Urothelium cell line (cell line): ENCODE results near the gene MAVS.

ENCODE experiments used
- DNase-seq: peaks from one replicate; pipeline ENCODE4 v3.0.0; 2011; ENCODE audit warnings: low spot score, mixed read lengths
- FAIRE-seq: peaks from 2 replicates; lab custom pipeline; 2011; peaks lifted over from hg19 to GRCh38; lab: Jason Lieb, UNC

The MAVS gene

DNA sequence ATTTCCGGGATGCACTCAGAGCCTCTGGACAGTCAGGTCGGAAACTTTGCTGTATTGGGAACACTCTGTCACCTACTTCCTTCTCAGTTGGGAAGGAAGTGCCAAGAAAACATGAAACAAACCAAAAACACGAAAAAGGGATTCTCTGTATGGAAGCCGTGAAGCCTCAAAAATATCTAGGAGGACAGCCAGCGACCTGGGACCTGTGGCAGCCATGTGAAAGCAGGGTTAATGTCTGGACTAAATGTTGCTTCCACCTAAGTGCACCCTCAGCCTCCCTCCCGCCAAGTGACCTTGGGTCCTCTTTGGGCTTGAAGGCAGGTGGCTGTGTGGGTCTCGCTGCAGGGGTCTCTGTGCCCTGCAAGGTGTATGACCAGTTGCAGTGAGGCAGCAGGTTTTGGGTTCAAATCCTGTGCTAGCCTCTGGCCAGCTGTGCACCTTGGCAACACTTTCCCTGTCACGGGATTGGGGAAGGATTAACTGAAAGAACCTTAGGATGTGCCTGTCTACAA is 851 bp downstream of the MAVS start:
- no peak for DNase-seq
- no peak for FAIRE-seq

GRCh38 chr20:3848565-3848964 is 1.9 kb downstream of the MAVS start:
- DNase-seq (no peak), FAIRE-seq (no peak)

- DNase-seq = no peak
- FAIRE-seq = no peak
Measured at GRCh38 chr20:3854462-3854871, 7.8 kb downstream of the MAVS start.

- FAIRE-seq = no peak
- DNase-seq = no peak
Measured at GRCh38 chr20:3857405-3857804, 10.8 kb downstream of the MAVS start.

DNA sequence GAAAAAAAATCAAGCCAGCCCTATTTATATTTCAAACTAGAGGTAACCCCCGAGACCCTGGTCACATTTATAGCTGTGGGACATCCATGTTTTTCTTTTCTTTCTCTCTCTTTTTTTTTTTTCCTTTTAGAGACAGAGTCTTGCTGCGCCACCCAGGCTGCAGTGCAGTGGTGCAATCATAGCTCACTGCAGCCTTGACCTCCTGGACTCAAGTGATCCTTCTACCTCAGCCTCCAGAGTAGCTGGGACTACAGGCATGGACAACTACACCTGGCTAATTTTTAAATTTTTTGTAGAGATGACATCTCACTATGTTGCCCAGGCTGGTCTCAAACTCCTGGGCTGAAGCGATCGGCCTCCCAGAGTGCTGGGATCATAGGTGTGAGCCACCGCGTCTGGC is 12.1 kb downstream of the MAVS start:
- DNase-seq = no peak
- FAIRE-seq = no peak

DNA sequence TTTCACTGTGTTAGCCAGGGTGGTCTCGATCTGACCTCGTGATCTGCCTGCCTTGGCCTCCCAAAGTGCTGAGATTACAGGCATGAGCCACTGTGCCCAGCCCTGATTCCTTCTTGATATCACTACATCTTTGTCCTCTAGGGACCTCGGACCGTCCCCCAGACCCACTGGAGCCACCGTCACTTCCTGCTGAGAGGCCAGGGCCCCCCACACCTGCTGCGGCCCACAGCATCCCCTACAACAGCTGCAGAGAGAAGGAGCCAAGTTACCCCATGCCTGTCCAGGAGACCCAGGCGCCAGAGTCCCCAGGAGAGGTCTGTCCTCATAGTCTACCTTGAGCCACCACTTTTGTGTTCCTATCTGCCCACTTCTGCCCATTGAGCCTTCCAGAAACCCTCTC is 14.6 kb downstream of the MAVS start:
- FAIRE-seq = no peak
- no peak for DNase-seq

DNA sequence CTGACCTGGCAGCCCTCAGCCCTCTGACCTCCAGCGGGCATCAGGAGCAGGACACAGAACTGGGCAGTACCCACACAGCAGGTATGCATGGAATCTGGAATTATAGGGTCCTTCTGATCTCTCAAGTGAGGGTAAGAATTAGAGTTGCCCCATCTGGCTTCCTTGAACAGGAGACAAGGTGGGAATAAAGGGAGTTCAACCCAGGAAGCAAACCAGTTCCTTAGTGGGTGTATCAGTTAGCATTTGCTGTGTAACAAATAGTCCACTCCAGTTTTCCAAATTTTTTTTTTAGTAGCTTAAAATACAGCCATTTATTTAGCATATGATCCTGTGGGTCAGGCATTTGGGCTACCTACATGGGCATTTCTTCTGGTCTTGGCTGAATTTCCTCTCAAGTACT is 15.7 kb downstream of the MAVS start:
- FAIRE-seq = no peak
- DNase-seq = no peak

DNA sequence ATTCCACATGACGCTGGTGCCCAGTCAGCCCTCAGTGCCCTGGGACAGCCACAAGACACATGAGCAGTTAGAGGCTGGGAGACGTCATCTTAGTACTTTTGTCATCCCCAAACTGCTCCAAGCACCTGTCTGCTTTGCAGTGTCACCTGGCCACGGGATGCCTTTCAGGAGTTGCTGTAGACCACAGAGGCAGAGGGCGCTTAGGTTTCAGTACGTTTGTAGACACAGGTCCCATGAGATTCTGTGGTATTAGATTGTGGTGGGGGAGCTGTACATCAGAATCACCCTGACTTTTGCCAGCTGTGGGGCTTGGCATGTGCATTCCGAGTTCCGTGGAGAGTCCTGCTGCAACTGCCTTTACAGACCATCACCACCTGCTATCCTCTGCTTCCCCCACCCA is 16.7 kb downstream of the MAVS start:
- DNase-seq = no peak
- no peak for FAIRE-seq

GRCh38 chr20:3864518-3864917 is 17.9 kb downstream of the MAVS start:
- DNase-seq (no peak), FAIRE-seq (no peak)

GRCh38 chr20:3865152-3865886 is 18.7 kb downstream of the MAVS start:
- DNase-seq (no peak), FAIRE-seq (no peak)

- DNase-seq = no peak
- no peak for FAIRE-seq
Measured at GRCh38 chr20:3865887-3866407, 19.3 kb downstream of the MAVS start.

DNA sequence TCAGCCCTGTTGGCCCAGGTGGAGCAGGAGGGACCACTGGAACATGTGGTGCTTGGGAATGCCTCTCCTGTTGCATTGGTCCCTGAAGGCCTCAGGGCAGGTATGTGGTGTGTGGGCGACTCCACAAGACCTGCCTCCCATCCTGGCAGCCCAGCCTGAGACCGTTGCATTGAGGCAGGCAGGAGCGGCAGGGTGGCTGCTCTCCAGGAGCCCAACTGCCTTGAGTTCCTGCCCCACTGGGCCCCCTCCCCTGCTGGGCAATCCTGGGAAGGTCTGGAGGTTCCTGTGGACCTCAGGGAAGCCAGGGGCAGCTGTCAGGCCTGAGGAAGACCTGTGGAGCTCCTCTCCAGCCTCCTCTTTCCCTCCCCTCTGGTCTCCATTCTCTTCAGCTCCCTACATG is 19.8 kb downstream of the MAVS start:
- DNase-seq (no peak), FAIRE-seq (no peak)

- FAIRE-seq = no peak
Measured at GRCh38 chr20:3867802-3868201, 21.2 kb downstream of the MAVS start.

DNA sequence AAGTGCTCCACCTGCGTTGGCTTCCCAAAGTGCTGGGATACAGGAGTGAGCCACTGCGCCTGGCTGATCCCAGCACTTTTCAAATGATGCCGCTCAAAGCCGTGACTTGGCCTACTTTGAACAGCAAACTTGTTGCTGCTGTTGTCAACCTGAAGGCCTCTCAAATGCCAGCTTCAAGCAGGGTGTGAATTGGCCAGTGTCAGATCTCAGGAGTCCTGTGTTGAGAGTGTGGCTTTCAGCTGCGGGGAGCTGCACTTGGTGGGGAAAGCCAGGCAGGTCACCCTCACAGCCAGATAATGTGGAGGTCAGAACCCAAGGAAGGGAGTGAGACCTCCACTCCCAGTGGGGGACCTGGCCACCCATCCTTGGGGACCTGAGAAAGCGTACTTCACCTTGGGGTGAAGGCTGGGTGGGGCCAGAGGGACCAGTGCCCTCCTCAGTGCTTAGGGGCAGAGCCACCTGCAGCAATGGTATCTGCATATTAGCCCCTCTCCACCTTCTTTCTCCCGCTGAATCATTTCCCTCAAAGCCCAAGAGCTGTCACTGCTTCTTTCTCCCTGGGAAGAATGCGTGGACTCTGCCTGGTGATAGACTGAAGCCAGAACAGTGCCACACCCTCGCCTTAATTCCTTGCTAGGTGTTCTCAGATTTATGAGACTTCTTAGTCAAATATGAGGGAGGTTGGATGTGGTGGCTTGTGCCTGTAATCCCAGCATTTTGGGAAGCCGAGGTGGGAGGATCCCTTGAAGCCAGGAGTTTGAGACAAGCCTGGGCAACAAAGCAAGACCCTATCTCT is 23.4 kb downstream of the MAVS start:
- no peak for FAIRE-seq

More at GRCh38 chr20:3867802-3868201, 21.2 kb downstream of the MAVS start:
- no peak for DNase-seq

DNA sequence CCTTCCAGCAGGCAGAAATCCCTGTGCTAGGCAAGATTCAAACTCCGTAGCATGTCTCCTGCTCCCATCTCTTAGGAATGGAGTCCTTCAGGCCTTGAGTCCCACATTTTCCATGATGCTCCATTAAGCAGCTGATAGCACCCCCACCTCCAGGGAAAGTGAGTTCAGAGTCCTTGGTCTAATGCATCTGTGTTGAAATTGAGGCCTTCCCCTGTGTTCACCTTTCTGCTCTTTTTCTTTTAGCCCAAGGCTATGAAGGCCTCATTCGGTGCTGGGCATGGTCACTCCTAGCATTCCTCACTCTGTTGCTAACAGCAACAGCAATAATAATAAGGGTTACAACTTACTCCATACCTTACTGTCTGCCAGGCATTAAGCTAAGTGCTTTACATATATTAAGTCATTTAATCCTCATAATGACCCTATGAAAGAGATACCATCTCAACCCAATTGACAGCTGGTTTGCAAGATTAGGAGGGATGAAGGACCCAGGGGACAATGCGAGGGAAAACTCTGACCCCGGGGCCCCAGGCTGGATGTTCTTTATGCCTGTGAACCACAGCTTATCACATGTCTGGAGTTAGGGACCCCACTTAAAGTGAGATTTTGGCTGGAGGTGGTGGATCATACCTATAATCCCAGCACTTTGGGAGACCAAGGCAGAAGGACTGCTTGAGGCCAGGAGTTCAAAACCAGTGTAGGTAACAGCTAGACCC is 25.1 kb downstream of the MAVS start:
- FAIRE-seq = no peak
- no peak for DNase-seq

More for the DNA sequence above, 23.4 kb downstream of the MAVS start:
- DNase-seq = no peak

GRCh38 chr20:3873507-3873906 is 26.9 kb downstream of the MAVS start:
- FAIRE-seq (no peak), DNase-seq (no peak)

- FAIRE-seq = no peak
Measured at GRCh38 chr20:3874194-3874844, 27.7 kb downstream of the MAVS start.

GRCh38 chr20:3875378-3875974 is 28.8 kb downstream of the MAVS start:
- DNase-seq (no peak), FAIRE-seq (no peak)

More at GRCh38 chr20:3874194-3874844, 27.7 kb downstream of the MAVS start:
- no peak for DNase-seq

DNA sequence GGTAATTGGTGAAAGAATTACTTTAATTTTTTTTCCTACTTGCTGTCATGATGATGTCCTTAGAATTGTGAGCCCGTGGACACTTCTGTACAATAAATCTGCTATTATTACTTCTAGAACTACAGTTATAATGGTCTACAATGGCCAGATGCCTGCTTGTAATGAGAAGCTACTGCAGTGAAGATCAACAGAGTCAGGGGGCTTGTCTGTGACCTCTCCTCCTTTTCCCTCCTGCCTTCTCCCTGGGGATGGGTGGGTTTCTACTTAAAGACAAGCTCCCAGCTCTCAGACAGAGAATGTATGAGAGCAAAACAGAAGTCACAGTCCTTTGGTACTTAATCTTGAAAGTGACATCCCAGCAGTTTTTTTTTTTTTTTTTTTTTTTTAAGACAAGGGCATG is 29.4 kb downstream of the MAVS start:
- FAIRE-seq = no peak
- DNase-seq = no peak

DNA sequence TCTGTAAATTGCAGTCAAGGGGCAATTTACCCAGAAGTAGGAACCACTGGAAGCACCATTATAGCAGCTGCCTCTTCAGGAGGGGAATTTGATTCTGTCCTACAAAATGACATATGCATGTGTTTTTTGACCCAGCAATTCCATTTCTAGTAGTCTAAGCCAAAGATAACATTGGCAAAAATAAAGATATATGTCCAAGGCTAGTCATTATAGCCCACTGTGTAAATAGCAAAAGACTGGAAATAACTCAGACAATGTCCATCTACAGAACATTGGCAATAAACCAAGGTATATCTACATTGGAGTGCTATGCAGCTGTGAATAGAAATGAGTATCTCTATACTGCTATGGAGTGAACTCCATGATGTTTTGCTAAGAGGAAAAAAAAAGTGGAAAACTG is 30.0 kb downstream of the MAVS start:
- no peak for DNase-seq
- FAIRE-seq = no peak
